Measurements from ENCODE around the gene IGLL5.
"Not testable (repeated sequence)": the region's sequence is repeated elsewhere in the genome, so short reads cannot be mapped to it uniquely, and the experiment has no call there.

Gene IGLL5

DNA sequence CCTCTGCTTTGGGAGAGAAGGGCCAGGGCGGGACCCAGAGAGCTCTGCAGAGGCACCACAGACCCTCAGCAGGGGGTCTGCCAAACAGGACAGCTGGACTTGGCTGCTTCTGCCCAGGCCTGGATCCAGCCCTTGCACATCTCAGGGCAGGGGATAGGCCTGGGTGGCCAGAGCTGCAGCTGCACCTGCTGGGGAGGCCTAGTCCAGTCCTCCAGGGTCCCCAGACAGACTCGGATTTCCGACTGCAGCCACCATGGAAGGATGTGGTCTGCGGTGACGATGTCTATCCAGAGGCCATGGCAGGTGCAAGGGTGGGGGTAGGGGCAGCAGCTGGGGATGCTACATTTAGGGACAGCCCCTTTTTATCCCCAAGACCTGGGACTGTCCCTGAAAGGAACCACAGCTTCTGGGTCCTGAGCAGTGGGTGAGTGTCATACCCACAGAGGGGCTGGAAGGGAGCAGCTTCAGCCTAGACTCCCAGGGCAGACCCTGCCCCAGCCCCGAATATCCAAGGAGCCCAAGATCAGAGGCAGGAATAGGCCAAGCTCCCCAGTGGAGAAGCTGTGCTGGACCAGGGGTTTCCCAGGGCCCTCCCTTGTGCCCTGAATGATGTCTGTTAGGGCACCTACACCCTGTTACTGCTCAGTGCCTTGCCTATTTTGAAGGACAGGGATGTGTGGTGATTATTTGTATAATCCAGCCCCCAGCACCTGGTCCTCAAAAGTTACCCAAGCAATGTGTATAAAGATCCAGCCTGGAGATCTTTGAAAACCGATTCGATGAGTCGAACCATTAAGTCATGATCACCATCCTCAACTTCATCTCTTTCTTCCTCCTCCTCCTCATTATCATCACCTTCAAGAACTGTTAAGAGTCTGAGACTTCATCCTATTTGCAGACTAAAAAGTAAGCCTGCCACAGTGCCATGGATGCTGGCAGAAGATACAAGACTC, 2.5 kb upstream of the IGLL5 start:
- no peak for DNase-seq

DNA sequence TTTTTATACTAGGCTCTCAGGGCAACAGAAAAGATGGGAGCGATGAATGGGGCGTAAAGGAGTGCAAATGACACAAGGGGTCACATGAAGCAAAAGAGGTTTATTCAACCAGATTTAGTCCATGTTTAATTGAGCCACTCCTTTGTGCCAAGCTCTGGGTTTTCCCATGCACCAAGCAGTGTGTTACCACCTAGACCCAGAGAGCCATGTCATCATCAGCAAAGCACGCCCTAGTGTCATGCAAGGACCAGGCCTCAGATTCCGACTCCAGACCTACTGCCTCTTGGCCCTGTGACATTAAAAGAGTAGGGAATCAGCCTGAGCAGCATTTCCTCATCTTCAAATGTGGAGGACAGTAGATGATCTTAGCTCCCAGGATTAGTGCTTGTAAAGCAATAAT, 1.1 kb upstream of the IGLL5 start:
- DNase-seq, result no peak

- DNase-seq, result no peak
Measured at GRCh38 chr22:22888571-22889353, 1.1 kb downstream of the IGLL5 start.

DNA sequence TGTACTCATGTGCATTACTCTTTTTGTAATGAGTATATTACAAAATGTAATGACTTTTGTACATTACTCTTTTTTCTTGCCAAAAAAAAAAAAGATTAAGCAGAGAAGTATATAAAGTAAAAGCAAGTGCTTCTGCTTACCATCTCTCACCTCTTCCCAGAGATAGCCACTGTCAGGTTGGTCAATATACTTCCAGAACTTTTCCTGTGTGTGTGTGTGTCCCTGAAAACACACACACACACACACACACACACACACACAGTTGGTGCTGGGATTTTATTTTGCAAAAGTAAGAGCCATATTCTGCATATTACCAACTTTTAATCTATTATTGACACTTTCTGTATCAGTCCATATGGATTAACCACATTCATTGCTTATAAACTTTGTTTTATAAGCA, 2.5 kb downstream of the IGLL5 start:
- DNase-seq, result no peak

GRCh38 chr22:22891139-22891621, 3.6 kb downstream of the IGLL5 start:
- DNase-seq, result no peak

DNA sequence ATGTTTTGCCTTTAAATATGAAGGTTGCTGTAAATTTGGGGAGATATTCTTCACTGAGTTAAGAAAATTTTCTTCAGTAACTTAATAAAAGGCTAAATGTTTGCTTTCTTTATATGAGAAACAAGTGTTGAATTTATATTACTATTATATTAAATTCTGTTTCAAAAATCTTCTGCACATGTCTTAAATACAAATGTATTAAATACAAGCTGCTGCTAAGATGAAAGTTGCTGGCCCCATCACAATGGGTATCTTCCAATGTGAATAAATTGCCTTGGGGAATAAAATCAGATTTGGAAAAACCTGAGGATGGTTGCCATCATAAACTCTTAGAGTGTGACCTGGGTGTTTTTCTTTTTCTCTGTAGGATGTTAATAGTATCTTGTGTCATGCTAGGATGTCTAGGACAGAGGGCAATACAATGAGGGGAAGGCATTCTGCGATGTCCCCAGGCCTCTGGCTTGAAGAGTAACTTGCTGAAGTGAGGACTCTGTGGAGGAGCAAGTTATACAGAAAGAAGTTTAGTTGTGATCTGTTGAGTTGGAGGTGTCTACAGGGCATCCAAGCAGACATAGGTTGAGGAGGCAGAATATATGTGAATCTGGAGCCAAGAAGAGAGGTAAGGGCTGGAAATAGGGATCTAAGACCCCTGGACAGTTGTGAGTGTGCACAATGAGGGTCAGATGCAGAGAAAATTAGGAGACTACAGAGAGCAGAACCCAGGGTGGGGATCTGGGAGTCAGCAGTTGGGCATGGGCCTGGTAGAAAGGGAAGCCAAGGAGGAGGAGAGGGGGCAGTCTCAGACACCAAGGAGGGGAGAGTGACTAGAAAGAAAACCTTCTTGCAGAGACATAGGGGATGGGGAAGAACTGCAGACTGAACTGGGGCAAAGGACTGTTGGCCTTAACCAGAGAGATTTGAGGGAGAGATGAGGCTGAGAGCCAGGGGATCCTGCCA, 4.8 kb downstream of the IGLL5 start:
- no peak for DNase-seq

- no peak for DNase-seq
Measured at GRCh38 chr22:22893077-22893805, 5.6 kb downstream of the IGLL5 start.

DNA sequence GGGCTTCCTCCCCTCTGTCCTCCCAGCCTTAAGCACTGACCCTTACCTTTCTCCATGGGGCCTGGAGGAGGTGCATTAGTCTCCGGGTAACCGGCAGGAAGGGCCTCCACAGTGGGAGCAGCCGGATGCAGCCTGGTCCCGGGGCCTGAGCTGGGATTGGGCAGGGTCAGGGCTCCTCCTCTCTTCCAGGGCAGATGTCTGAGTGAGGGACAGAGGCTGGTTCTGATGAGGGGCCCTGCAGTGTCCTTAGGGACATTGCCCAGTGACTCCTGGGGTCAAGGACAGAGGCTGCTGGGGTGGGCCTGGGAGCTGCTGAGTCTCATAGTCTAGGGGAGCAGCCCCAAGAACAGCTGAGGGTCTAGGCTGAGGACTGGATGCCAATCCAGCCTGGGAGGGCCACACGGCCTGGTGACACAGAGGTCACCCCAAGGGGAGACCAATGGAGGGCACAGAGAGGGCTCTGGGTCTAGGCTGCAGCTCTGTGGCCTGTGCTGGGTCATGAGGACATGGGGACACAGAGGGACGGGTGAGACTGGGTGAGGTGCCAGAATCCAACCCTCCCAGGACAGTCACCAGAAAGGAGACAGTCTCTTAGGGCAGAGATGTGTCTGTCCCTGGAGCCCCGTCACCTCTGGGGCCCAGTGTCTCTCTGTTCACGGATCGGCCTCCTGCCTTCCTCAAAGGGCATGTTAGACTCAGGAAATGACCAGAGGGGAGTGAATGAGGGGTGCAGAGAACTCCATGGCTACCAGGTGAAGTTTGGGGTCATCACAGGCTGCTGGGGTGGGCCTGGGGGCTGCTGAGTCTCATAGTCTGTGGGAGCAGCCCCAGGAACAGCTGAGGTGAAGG, 6.5 kb downstream of the IGLL5 start:
- no peak for DNase-seq

GRCh38 chr22:22894740-22895731, 7.4 kb downstream of the IGLL5 start:
- DNase-seq, result no peak

DNA sequence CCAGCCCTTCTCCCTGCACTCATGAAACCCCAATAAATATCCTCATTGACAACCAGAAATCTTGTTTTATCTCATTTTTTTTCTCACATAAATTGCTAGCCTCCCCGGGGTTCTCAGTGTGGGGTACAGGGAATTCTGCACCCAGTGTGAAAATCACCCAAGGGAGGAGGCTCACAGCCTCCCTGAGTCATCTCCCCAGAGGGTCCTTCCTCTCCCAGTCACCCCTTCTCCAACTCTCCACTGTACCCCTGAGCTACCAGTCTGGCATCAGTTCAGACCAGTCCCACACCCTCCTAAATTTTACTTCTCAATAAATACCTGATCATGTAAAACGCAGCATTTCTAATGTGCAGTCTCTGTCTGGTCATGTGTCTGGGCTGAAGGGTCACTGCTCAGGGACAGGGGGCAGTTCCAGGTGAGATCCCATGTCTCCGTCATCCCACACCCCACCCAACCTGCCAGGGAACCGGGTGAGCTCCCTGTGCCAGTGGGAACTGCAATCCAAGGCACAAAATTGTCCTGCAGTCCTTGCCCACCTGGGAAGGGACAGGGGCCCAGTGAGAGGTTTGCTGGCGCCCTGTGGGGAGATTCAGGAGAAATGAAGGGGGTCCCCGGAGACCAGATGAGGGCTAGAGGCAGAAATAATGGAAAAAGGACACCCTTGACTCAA, 8.3 kb downstream of the IGLL5 start:
- DNase-seq, result no peak

DNA sequence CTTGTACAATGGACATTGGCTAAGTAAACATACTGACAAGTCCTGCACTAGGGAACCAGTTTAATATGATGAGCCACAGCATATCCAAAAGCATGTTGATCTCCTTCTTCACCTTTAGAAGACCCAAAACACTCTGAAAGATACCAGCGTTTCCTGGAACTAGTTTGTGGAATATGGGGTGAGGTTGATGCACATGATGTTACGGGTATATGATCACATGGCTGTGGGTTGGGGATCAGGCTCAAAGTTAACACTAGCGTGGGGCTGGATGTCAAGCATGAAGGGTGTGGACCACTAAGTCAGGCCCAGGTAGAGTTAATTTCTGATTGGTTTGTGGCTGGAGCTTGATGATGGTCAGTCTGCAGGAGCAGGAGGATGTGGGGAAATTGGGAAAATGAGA, 9.0 kb downstream of the IGLL5 start:
- DNase-seq, result no peak

DNA sequence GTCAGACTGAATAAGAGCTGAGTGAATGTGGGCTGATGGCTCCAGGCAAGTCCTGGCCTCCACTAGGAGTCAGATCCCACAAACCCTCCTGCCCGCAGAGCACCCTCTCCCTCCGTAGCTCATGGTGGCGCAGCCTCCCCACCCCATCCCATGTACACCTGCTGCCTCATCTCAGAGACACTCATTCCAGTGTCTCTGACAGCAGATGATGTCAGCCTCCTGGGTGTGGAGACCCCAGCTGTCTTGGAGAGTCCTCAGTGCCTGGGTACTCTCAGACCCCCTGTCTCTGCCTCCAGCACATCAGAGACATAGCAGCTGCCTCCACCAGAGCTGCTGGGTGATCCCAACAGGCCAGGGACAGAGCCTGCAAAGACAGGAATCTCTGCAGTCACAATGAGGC, 9.5 kb downstream of the IGLL5 start:
- DNase-seq, result no peak

DNA sequence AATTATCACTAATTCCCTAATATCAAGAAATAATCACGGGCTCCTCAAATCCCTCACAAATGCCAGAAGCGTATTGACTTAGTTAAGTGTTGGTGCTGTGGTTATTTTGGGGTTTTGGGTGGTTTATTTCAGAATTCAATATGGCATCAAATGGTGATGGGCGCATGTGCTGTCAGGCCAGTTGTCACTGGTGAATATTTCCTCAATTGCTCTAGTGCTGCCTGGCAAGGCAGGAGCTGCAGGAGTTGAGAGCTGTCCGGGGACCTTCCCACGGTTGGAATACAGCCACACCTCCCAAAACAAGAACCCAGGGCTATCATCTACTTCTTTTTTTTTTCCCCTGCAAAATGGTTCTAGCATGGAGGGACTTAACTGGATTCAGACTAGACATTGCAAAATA, 10.3 kb downstream of the IGLL5 start:
- no peak for DNase-seq

DNA sequence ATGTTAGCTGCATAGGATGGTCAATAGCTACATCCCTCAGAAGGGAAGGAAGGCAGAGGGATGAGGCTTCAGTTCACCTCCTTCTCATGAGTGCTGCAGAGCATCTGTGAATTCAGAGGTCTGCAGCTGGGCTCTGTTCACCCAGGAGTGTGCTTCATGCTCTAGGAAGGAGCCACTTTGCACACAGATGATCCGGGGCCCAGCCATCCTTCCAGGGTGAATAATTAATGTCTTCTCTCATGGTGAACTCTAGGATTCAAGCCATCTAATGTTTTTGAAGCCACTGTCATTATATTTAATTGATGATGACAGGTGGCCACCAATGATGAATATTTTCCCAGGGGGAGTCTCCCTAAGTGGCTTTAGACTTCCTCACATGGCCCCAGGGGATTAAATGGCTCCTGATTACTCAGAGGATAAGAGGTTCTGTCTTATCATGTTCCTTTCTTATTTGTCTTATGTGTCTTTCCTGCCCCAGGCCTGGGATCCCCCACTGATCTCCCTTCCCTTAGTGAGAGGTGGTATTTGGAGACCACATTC, 10.9 kb downstream of the IGLL5 start:
- not testable (repeated sequence) for DNase-seq

DNA sequence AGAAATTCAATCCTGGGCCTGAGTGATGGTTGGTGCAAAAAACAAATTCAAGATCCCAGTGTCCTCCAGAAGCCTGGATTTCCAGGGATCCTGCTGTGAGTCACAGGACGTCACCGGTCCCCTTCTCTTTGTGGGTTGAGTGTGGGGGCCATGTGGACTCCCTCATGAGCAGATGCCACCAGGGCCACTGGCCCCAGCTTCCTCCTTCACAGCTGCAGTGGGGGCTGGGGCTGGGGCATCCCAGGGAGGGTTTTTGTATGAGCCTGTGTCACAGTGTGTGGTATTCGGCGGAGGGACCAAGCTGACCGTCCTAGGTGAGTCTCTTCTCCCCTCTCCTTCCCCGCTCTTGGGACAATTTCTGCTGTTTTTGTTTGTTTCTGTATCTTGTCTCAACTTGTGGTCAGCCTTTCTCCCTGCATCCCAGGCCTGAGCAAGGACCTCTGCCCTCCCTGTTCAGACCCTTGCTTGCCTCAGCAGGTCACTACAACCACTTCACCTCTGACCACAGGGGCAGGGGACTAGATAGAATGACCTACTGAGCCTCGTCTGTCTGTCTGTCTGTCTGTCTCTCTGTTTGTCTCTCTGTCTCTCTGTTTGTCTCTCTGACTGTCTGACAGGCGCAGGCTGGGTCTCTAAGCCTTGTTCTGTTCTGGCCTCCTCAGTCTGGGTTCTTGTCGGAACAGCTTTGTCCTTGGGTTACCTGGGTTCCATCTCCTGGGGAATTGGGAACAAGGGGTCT, 11.9 kb downstream of the IGLL5 start:
- not testable (repeated sequence) for DNase-seq

- not testable (repeated sequence) for DNase-seq
Measured at GRCh38 chr22:22900527-22901205, 13.1 kb downstream of the IGLL5 start.

GRCh38 chr22:22901578-22902218, 14.1 kb downstream of the IGLL5 start:
- DNase-seq, result no peak

Data from CD4-positive, alpha-beta T cell treated with Interleukin-10 for 1 hour (primary cell).